DOHH2 (cell line): ENCODE data around the gene BCAP29.
"Not testable (repeated sequence)": the region's sequence is repeated elsewhere in the genome, so short reads cannot be mapped to it uniquely, and the experiment has no call there.

Experiments
- H3F3A ChIP-seq: fragments of 200-600 bp; sonication (generic), shearing (Covaris generic); 2 replicates; pipeline ENCODE4 v1.6.0; 2016; ENCODE audit warnings: antibody characterized with exemption, mild to moderate bottlenecking; ENCODE audit not compliant: control insufficient read depth, insufficient read depth
- H3K27ac ChIP-seq: fragments of 200-600 bp; sonication (generic); 2 replicates; pipeline ENCODE4 v1.5.1; 2014; ENCODE audit warnings: low read depth, mild to moderate bottlenecking, low read length, moderate library complexity
- H3K27me3 ChIP-seq: fragments of 200-600 bp; sonication (generic); 2 replicates; pipeline ENCODE4 v1.6.1; 2014; ENCODE audit warnings: mild to moderate bottlenecking, low read length, mixed read lengths; ENCODE audit not compliant: control insufficient read depth
- H3K36me3 ChIP-seq: fragments of 200-600 bp; sonication (generic); 2 replicates; pipeline ENCODE4 v1.6.1; 2014; ENCODE audit warnings: mild to moderate bottlenecking, low read length, moderate library complexity, mixed read lengths; ENCODE audit not compliant: control insufficient read depth
- H3K4me1 ChIP-seq: fragments of 200-600 bp; sonication (generic); 2 replicates; pipeline ENCODE4 v1.6.1; 2014; ENCODE audit warnings: mild to moderate bottlenecking, low read length, mixed read lengths; ENCODE audit not compliant: control insufficient read depth
- H3K4me2 ChIP-seq: fragments of 200-600 bp; sonication (generic); 2 replicates; pipeline ENCODE4 v1.6.0; 2014; ENCODE audit warnings: mild to moderate bottlenecking, low read length, moderate library complexity
- H3K4me3 ChIP-seq: fragments of 200-600 bp; sonication (generic); 2 replicates; pipeline ENCODE4 v1.5.1; 2014; ENCODE audit warnings: mild to moderate bottlenecking, low read length, mixed read lengths
- H3K79me2 ChIP-seq: fragments of 200-600 bp; sonication (generic); 2 replicates; pipeline ENCODE4 v1.6.1; 2014; ENCODE audit warnings: mild to moderate bottlenecking, low read length, mixed read lengths; ENCODE audit not compliant: control insufficient read depth
- H3K9me2 ChIP-seq: fragments of 200-600 bp; sonication (generic); replicated peaks from 2 replicates; pipeline ENCODE4 v1.6.1; 2014; ENCODE audit warnings: mild to moderate bottlenecking, low read length, mixed read lengths; ENCODE audit not compliant: control insufficient read depth
- H3K9me3 ChIP-seq: fragments of 200-600 bp; sonication (generic); 2 replicates; pipeline ENCODE4 v1.6.1; 2014; ENCODE audit warnings: antibody characterized with exemption, low read length, mixed read lengths; ENCODE audit not compliant: control insufficient read depth, insufficient read depth
- H4K20me1 ChIP-seq: fragments of 200-600 bp; sonication (generic); 2 replicates; pipeline ENCODE4 v1.6.0; 2014; ENCODE audit warnings: low read depth, mild to moderate bottlenecking, antibody characterized with exemption, low read length, moderate library complexity; ENCODE audit not compliant: control insufficient read depth, insufficient read depth
- CTCF ChIP-seq: fragments of 200-600 bp; sonication (generic); IDR thresholded peaks from one replicate; pipeline ENCODE4 v1.5.1; 2014; ENCODE audit warnings: antibody characterized with exemption, mild to moderate bottlenecking, low read depth, low read length; ENCODE audit not compliant: poor library complexity, severe bottlenecking
- EZH2phosphoT487 ChIP-seq: fragments of 200-600 bp; sonication (generic); IDR thresholded peaks from 2 replicates; pipeline ENCODE4 v1.6.1; 2017; ENCODE audit warnings: borderline replicate concordance, mild to moderate bottlenecking, antibody characterized with exemption, low read length, moderate library complexity, mixed read lengths

BCAP29 gene

GRCh38 chr7:107631588-107632491, 51.8 kb downstream of the BCAP29 start:
- H3K27ac ChIP-seq, result no peak overlapping the region
- H3K4me3 ChIP-seq, result no peak overlapping the region
- no peaks in the 10 kb centered on the region for H3K79me2 ChIP-seq
- TF ChIP-seq CTCF, result no peak
- no peak for TF ChIP-seq EZH2phosphoT487
- H4K20me1 ChIP-seq, result no peaks in the 10 kb centered on the region
- no peaks in the 10 kb centered on the region for H3K36me3 ChIP-seq
- H3K9me2 ChIP-seq, result no peaks in the 10 kb centered on the region
- H3K4me1 ChIP-seq, result peaks cover 7% of the 10 kb centered on the region
- H3K9me3 ChIP-seq, result no peaks in the 10 kb centered on the region
- H3K27me3 ChIP-seq, result no peaks in the 10 kb centered on the region
- H3F3A ChIP-seq, result no peaks in the 10 kb centered on the region
- H3K4me2 ChIP-seq, result no peak overlapping the region

- no peaks in the 10 kb centered on the region for H3K79me2 ChIP-seq
- no peak overlapping the region for H3K27ac ChIP-seq
- no peak overlapping the region for H3K4me3 ChIP-seq
- no peaks in the 10 kb centered on the region for H3F3A ChIP-seq
- TF ChIP-seq EZH2phosphoT487 (no peak), CTCF (no peak)
- H4K20me1 ChIP-seq, result no peaks in the 10 kb centered on the region
- no peaks in the 10 kb centered on the region for H3K9me2 ChIP-seq
- H3K4me2 ChIP-seq, result no peak overlapping the region
- H3K4me1 ChIP-seq, result peaks cover 7% of the 10 kb centered on the region
- H3K9me3 ChIP-seq, result peaks cover 5% of the 10 kb centered on the region
- H3K27me3 ChIP-seq, result no peaks in the 10 kb centered on the region
- H3K36me3 ChIP-seq, result no peaks in the 10 kb centered on the region; the same call in 1 of the 2 replicates
These were observed 52.4 kb downstream of the BCAP29 start for GRCh38 chr7:107632492-107632865.

GRCh38 chr7:107638594-107638993, 58.5 kb downstream of the BCAP29 start:
- H3K9me3 ChIP-seq, result peaks cover 14% of the 10 kb centered on the region
- TF ChIP-seq CTCF (no peak), EZH2phosphoT487 (no peak)
- H3K4me3 ChIP-seq, result peak overlapping the region; percentile 63
- H4K20me1 ChIP-seq, result no peaks in the 10 kb centered on the region
- H3K27ac ChIP-seq, result peak overlapping the region; percentile 74
- H3K36me3 ChIP-seq, result no peaks in the 10 kb centered on the region; the same call in 1 of the 2 replicates
- peaks cover 25% of the 10 kb centered on the region for H3K4me1 ChIP-seq
- H3K79me2 ChIP-seq, result no peaks in the 10 kb centered on the region
- peaks cover 6% of the 10 kb centered on the region for H3F3A ChIP-seq
- peak overlapping the region; percentile 75 for H3K4me2 ChIP-seq
- no peaks in the 10 kb centered on the region for H3K9me2 ChIP-seq
- H3K27me3 ChIP-seq, result no peaks in the 10 kb centered on the region

GRCh38 chr7:107639070-107639469, 59.0 kb downstream of the BCAP29 start:
- not testable (repeated sequence) for H3K9me2 ChIP-seq, H3K79me2 ChIP-seq, H3K27me3 ChIP-seq, H3K36me3 ChIP-seq, H3F3A ChIP-seq, H4K20me1 ChIP-seq
- Histone ChIP-seq H3K27ac (peak overlapping the region; percentile 74), H3K9me3 (peaks cover 14% of the 10 kb centered on the region), H3K4me3 (peak overlapping the region; percentile 63), H3K4me1 (peaks cover 27% of the 10 kb centered on the region), H3K4me2 (peak overlapping the region; percentile 75)
